Parietal lobe (tissue), 2 donors: ENCODE measurements around the gene GPAT3. TPM values are rescaled to one million over a fixed set of nuclear protein-coding genes. Genes with fewer than 3 reads are reported as not detected.

Source experiments
- small RNA-seq: library from RNA; depleted of rRNA; stranded (forward); fragments of <200 nt; gene quantifications from one replicate; pipeline ENCODE3, GENCODE V24; 2014; ENCODE audit warnings: low replicate concordance
- total RNA-seq: library from RNA; depleted of rRNA; stranded (reverse); fragments of >200 nt; gene quantifications from one replicate; pipeline ENCODE4 v1.2.3, GENCODE V29; 2014

The GPAT3 gene
- not detected for total RNA-seq

GRCh38 chr4:83535520-83536361 lies at the start of gene GPAT3:
TSS of gene GPAT3 (plus strand) at chr4:83536108. CDS start at chr4:83536623, 515 bp downstream.

Small RNA genes lying within 50 kb of the gene (small RNA-seq; reads per million reads assigned to genes)
- not detected for gene RF00019

Other genes starting within 250 kb of the GPAT3 start
- 0.94 TPM for gene HPSE, start 201.3 kb upstream of the GPAT3 start, total RNA-seq
- gene HELQ, start 80.3 kb upstream of the GPAT3 start, total RNA-seq: 22.5 TPM
- gene MRPS18C, start 80.0 kb upstream of the GPAT3 start, total RNA-seq: 29.7 TPM
- 7.8 TPM for gene ABRAXAS1, start 51.0 kb upstream of the GPAT3 start, total RNA-seq